ENCODE data around the gene PLD1.
"Not testable (repeated sequence)": the region's sequence is repeated elsewhere in the genome, so short reads cannot be mapped to it uniquely, and the experiment has no call there.

Gene PLD1

GRCh38 chr3:171822431-171823106 is 12.3 kb upstream of the PLD1 start:
- in situ Hi-C loops (cut with HindIII; ENCODE audit: low pct_unique_long_range_greater_than_20kb, low sequenced_read_pairs), result no loop called here
- no peak for TF ChIP-seq JUND (IDR thresholded peaks at IDR 0.05; ENCODE audit: low read depth)
- DNase-seq (ENCODE audit: low read depth in 1 of 2, low spot score in 1 of 2), result no peak

- TF ChIP-seq JUND (IDR thresholded peaks at IDR 0.05; ENCODE audit: low read depth), result no peak
- DNase-seq (ENCODE audit: low read depth in 1 of 2, low spot score in 1 of 2), result no peak
- in situ Hi-C loops (cut with HindIII; ENCODE audit: low pct_unique_long_range_greater_than_20kb, low sequenced_read_pairs), result no loop called here
Observed at GRCh38 chr3:171821778-171822358, 11.6 kb upstream of the PLD1 start.

DNA sequence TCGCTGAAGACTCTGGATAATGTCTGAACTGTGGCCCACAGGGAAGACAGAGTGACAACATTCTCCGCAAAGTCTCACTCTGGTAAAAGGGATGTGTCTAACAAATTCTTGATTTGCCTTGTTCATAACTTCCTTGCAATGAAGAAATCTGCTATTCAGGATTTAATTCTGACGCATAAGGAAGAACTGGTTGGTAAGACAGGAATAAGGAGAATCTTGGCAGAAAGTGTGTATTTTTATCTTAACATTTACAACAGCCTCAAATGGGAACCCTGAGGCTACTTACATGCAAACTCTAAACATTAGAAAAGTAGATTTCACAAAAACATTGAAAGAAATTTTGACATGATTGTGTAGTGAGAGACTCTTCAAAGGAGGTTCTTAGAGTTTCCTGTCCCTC is 10.8 kb upstream of the PLD1 start:
- no peak for DNase-seq (ENCODE audit: low read depth in 1 of 2, low spot score in 1 of 2)
- in situ Hi-C loops (cut with HindIII; ENCODE audit: low pct_unique_long_range_greater_than_20kb, low sequenced_read_pairs), result no loop called here
- TF ChIP-seq JUND (IDR thresholded peaks at IDR 0.05; ENCODE audit: low read depth), result no peak

- no peak for DNase-seq (ENCODE audit: low read depth in 1 of 2, low spot score in 1 of 2)
- no peak for TF ChIP-seq JUND (IDR thresholded peaks at IDR 0.05; ENCODE audit: low read depth)
- in situ Hi-C loops (cut with HindIII; ENCODE audit: low pct_unique_long_range_greater_than_20kb, low sequenced_read_pairs), result no loop called here
Observed at GRCh38 chr3:171817074-171817800, 7.0 kb upstream of the PLD1 start.

GRCh38 chr3:171815973-171816595 is 5.8 kb upstream of the PLD1 start:
- no peak for DNase-seq (ENCODE audit: low read depth in 1 of 2, low spot score in 1 of 2)
- in situ Hi-C loops (cut with HindIII; ENCODE audit: low pct_unique_long_range_greater_than_20kb, low sequenced_read_pairs), result no loop called here
- no peak for TF ChIP-seq JUND (IDR thresholded peaks at IDR 0.05; ENCODE audit: low read depth)

- DNase-seq (ENCODE audit: low read depth in 1 of 2, low spot score in 1 of 2); in situ Hi-C loops (cut with HindIII; ENCODE audit: low pct_unique_long_range_greater_than_20kb, low sequenced_read_pairs): not testable (repeated sequence)
Observed at GRCh38 chr3:171814662-171815061, 4.4 kb upstream of the PLD1 start.

- no peak for DNase-seq (ENCODE audit: low read depth in 1 of 2, low spot score in 1 of 2)
- in situ Hi-C loops (cut with HindIII; ENCODE audit: low pct_unique_long_range_greater_than_20kb, low sequenced_read_pairs), result no loop called here
- no peak for TF ChIP-seq JUND (IDR thresholded peaks at IDR 0.05; ENCODE audit: low read depth)
Observed at GRCh38 chr3:171813897-171814460, 3.7 kb upstream of the PLD1 start.

- no peak for TF ChIP-seq JUND (IDR thresholded peaks at IDR 0.05; ENCODE audit: low read depth)
- DNase-seq (ENCODE audit: low read depth in 1 of 2, low spot score in 1 of 2), result no peak
- in situ Hi-C loops (cut with HindIII; ENCODE audit: low pct_unique_long_range_greater_than_20kb, low sequenced_read_pairs), result no loop called here
Observed at GRCh38 chr3:171813278-171813896, 3.1 kb upstream of the PLD1 start.

GRCh38 chr3:171812811-171813210 is 2.5 kb upstream of the PLD1 start:
- in situ Hi-C loops (cut with HindIII; ENCODE audit: low pct_unique_long_range_greater_than_20kb, low sequenced_read_pairs), result no loop called here
- no peak for DNase-seq (ENCODE audit: low read depth in 1 of 2, low spot score in 1 of 2)

GRCh38 chr3:171811913-171812335 is 1.6 kb upstream of the PLD1 start:
- no peak for TF ChIP-seq JUND (IDR thresholded peaks at IDR 0.05; ENCODE audit: low read depth)
- in situ Hi-C loops (cut with HindIII; ENCODE audit: low pct_unique_long_range_greater_than_20kb, low sequenced_read_pairs), result no loop called here
- DNase-seq (ENCODE audit: low read depth in 1 of 2, low spot score in 1 of 2), result no peak

More at GRCh38 chr3:171812811-171813210, 2.5 kb upstream of the PLD1 start:
- no peak for TF ChIP-seq JUND (IDR thresholded peaks at IDR 0.05; ENCODE audit: low read depth)

GRCh38 chr3:171811295-171811912 is 1.1 kb upstream of the PLD1 start:
- in situ Hi-C loops (cut with HindIII; ENCODE audit: low pct_unique_long_range_greater_than_20kb, low sequenced_read_pairs), result no loop called here
- TF ChIP-seq JUND (IDR thresholded peaks at IDR 0.05; ENCODE audit: low read depth), result no peak
- peak; percentile 52 to 68 for DNase-seq (ENCODE audit: low read depth in 1 of 2, low spot score in 1 of 2)
